HPDE6-E6E7 (cell line): ENCODE results near the gene VAV2.

Experiments used
- DNase-seq: peaks from one replicate; pipeline ENCODE4 v3.0.0; 2011; ENCODE audit warnings: missing footprints; ENCODE audit errors: extremely low spot score

VAV2 gene

GRCh38 chr9:133815781-133816180 is 176.3 kb downstream of the VAV2 start:
- DNase-seq: no peak

- DNase-seq: no peak
Measured at GRCh38 chr9:133814586-133815208, 177.4 kb downstream of the VAV2 start.

GRCh38 chr9:133813749-133814585 is 178.2 kb downstream of the VAV2 start:
- no peak for DNase-seq

- DNase-seq: no peak
Measured at GRCh38 chr9:133812941-133813748, 179.0 kb downstream of the VAV2 start.

- DNase-seq: no peak
Measured at GRCh38 chr9:133812077-133812868, 179.9 kb downstream of the VAV2 start.

GRCh38 chr9:133811471-133811870 is 180.7 kb downstream of the VAV2 start:
- DNase-seq: no peak

GRCh38 chr9:133810556-133811195 is 181.4 kb downstream of the VAV2 start:
- no peak for DNase-seq

- no peak for DNase-seq
Measured at GRCh38 chr9:133809335-133809734, 182.8 kb downstream of the VAV2 start.

- no peak for DNase-seq
Measured at GRCh38 chr9:133807818-133808217, 184.3 kb downstream of the VAV2 start.

- DNase-seq: no peak
Measured at GRCh38 chr9:133807037-133807436, 185.1 kb downstream of the VAV2 start.

- DNase-seq: no peak
Measured at GRCh38 chr9:133806623-133807010, 185.5 kb downstream of the VAV2 start.

GRCh38 chr9:133805876-133806622 is 186.1 kb downstream of the VAV2 start:
- no peak for DNase-seq

GRCh38 chr9:133804199-133804598 is 187.9 kb downstream of the VAV2 start:
- no peak for DNase-seq

GRCh38 chr9:133803745-133804144 is 188.4 kb downstream of the VAV2 start:
- DNase-seq: no peak

GRCh38 chr9:133803028-133803585 is 189.0 kb downstream of the VAV2 start:
- no peak for DNase-seq

- DNase-seq: no peak
Measured at GRCh38 chr9:133801739-133802138, 190.4 kb downstream of the VAV2 start.

- no peak for DNase-seq
Measured at GRCh38 chr9:133800266-133800665, 191.9 kb downstream of the VAV2 start.

GRCh38 chr9:133799716-133800115 is 192.4 kb downstream of the VAV2 start:
- no peak for DNase-seq

GRCh38 chr9:133799106-133799505 is 193.0 kb downstream of the VAV2 start:
- DNase-seq: no peak

- no peak for DNase-seq
Measured at GRCh38 chr9:133798160-133798559, 194.0 kb downstream of the VAV2 start.
